Liver (tissue), 9 donors: ENCODE measurements around the gene SIM2. TPM values are rescaled to one million over a fixed set of nuclear protein-coding genes. Genes with fewer than 3 reads are reported as not detected.

Experiments
- DNase-seq: peaks from one replicate; pipeline ENCODE4 v3.0.0-alpha.2; 2017; ENCODE audit warnings: low spot score
- H3K27ac ChIP-seq, 2 donors: one replicate each; pipeline ENCODE4 v1.7.0; 2013; ENCODE audit warnings: inconsistent platforms in 2 of 2, low read length in 2 of 2, control low read depth in 1 of 2, low read depth in 1 of 2, mild to moderate bottlenecking in 1 of 2
- H3K27me3 ChIP-seq, 4 donors: one replicate each; pipeline versions ENCODE4 v1.6.1 to v1.7.0; 2013; ENCODE audit warnings: low read length in 3 of 4, inconsistent platforms in 1 of 4, mild to moderate bottlenecking in 1 of 4, moderate library complexity in 1 of 4; ENCODE audit not compliant: control insufficient read depth in 4 of 4, insufficient read depth in 4 of 4
- H3K36me3 ChIP-seq, 4 donors: one replicate each; pipeline versions ENCODE4 v1.6.1 to v1.7.0; 2013; ENCODE audit warnings: low read length in 3 of 4, mild to moderate bottlenecking in 3 of 4, low read depth in 1 of 4, moderate library complexity in 1 of 4; ENCODE audit not compliant: control insufficient read depth in 4 of 4, insufficient read depth in 3 of 4
- H3K4me1 ChIP-seq, 4 donors: one replicate each; pipeline versions ENCODE4 v1.6.1 to v1.7.0; 2013; ENCODE audit warnings: low read length in 3 of 4, mild to moderate bottlenecking in 3 of 4, moderate library complexity in 1 of 4; ENCODE audit not compliant: control insufficient read depth in 4 of 4, insufficient read depth in 4 of 4
- H3K4me3 ChIP-seq, 3 donors: one replicate each; pipeline versions ENCODE4 v1.6.1 to v1.7.0; 2013; ENCODE audit warnings: low read length in 3 of 3, control low read depth in 1 of 3, low read depth in 1 of 3, mild to moderate bottlenecking in 1 of 3
- H3K9ac ChIP-seq, 2 donors: one replicate each; pipeline ENCODE4 v1.7.0; 2013; ENCODE audit warnings: low read length in 2 of 2, mild to moderate bottlenecking in 2 of 2, moderate library complexity in 2 of 2, control low read depth in 1 of 2, low read depth in 1 of 2
- H3K9me3 ChIP-seq, 4 donors: one replicate each; pipeline versions ENCODE4 v1.6.1 to v1.7.0; 2013; ENCODE audit warnings: low read length in 3 of 4; ENCODE audit not compliant: control insufficient read depth in 4 of 4
- EGR1 ChIP-seq, 2 donors: IDR thresholded peaks; 2 replicates each; pipeline ENCODE4 v1.6.1; 2016 to 2018; ENCODE audit warnings: antibody characterized with exemption in 2 of 2, low read depth in 2 of 2
- FOXA1 ChIP-seq: IDR thresholded peaks from 2 replicates; pipeline ENCODE4 v1.6.1; 2016; ENCODE audit warnings: antibody characterized with exemption
- FOXA2 ChIP-seq: IDR thresholded peaks from 2 replicates; pipeline ENCODE4 v1.6.1; 2016; ENCODE audit warnings: antibody characterized with exemption
- GABPA ChIP-seq, 2 donors: IDR thresholded peaks in 1 of 2; conservative IDR thresholded peaks in 1 of 2; 2 replicates each; pipeline ENCODE4 v1.6.1; 2016; ENCODE audit warnings: antibody characterized with exemption in 2 of 2, mild to moderate bottlenecking in 1 of 2, moderate library complexity in 1 of 2
- HNF4G ChIP-seq: IDR thresholded peaks from 2 replicates; pipeline ENCODE4 v1.6.1; 2016; ENCODE audit warnings: antibody characterized with exemption
- JUND ChIP-seq, 2 donors: IDR thresholded peaks; 2 replicates each; pipeline ENCODE4 v1.6.1; 2016; ENCODE audit warnings: antibody characterized with exemption in 2 of 2
- NR2F2 ChIP-seq: IDR thresholded peaks from 2 replicates; pipeline ENCODE4 v1.6.1; 2016; ENCODE audit warnings: antibody characterized with exemption
- RAD21 ChIP-seq, 2 donors: IDR thresholded peaks; 2 replicates each; pipeline ENCODE4 v1.6.1; 2016; ENCODE audit warnings: antibody characterized with exemption in 2 of 2, mild to moderate bottlenecking in 2 of 2
- RXRA ChIP-seq, 2 donors: IDR thresholded peaks; 2 replicates each; pipeline ENCODE4 v1.6.1; 2017 to 2018; ENCODE audit warnings: antibody characterized with exemption in 2 of 2, mild to moderate bottlenecking in 1 of 2
- SP1 ChIP-seq: IDR thresholded peaks from 2 replicates; pipeline ENCODE4 v1.6.1; 2018; ENCODE audit warnings: antibody characterized with exemption, mild to moderate bottlenecking
- TAF1 ChIP-seq: conservative IDR thresholded peaks from 2 replicates; pipeline ENCODE4 v1.6.1; 2016; ENCODE audit warnings: antibody characterized with exemption, mild to moderate bottlenecking
- ZBTB33 ChIP-seq: IDR thresholded peaks from 2 replicates; pipeline ENCODE4 v1.6.1; 2016; ENCODE audit warnings: antibody characterized with exemption
- WGBS: extraction: QIAGEN DNeasy Blood & Tissue Kit; methylation state at CpG from one replicate; pipeline ENCODE4 v1.1.7; 2013; 5-methylcytosine and 5-hydroxymethylcytosine counted together
- polyA plus RNA-seq, 2 donors: library from polyadenylated mRNA; stranded (reverse) in 1 of 2; unstranded in 1 of 2; fragments of 200-250 nt in 1 of 2; fragments of >200 nt in 1 of 2; fragmentation: Nextera tagmentation in 1 of 2; extraction: Ambion mirVana in 1 of 2; gene quantifications; one replicate each; pipeline versions ENCODE4 v1.2.1 to v1.2.3, GENCODE V29; 2013 to 2015
- total RNA-seq, 2 donors: library from RNA; depleted of rRNA; stranded (reverse); fragments of >200 nt; gene quantifications; one replicate each; pipeline ENCODE4 v1.2.3, GENCODE V29; 2014
- TF ChIP-seq, protein P1 (sequence below): IDR thresholded peaks from 2 replicates; pipeline ENCODE4 v1.6.1; 2016; ENCODE audit warnings: antibody characterized with exemption, mild to moderate bottlenecking
- TF ChIP-seq, protein P2 (sequence below): IDR thresholded peaks from 2 replicates; pipeline ENCODE4 v1.6.1; 2016; ENCODE audit warnings: antibody characterized with exemption
- TF ChIP-seq, protein P3 (sequence below): fragments of 150-350 bp; IDR thresholded peaks from 2 replicates; pipeline ENCODE4 v1.5.1; 2017; ENCODE audit warnings: improper control_type of control experiment, low read depth, low read length; ENCODE audit not compliant: missing input control
- TF ChIP-seq, protein P4 (sequence below): IDR thresholded peaks from 2 replicates; pipeline ENCODE4 v1.6.1; 2016; ENCODE audit warnings: antibody characterized with exemption
- donor health status: healthy.
- donor health status: healthy.
- donor health status: healthy.
- donor health status: healthy.
- donor health status: healthy.

The SIM2 gene
- total and polyA plus RNA-seq, 4 donors = 0.19 TPM; not detected in 3

GRCh38 chr21:36773117-36773516 lies 74.2 kb downstream of the SIM2 start (continued):
- no peak for TF ChIP-seq ZBTB33
- TF ChIP-seq, protein P1, sequence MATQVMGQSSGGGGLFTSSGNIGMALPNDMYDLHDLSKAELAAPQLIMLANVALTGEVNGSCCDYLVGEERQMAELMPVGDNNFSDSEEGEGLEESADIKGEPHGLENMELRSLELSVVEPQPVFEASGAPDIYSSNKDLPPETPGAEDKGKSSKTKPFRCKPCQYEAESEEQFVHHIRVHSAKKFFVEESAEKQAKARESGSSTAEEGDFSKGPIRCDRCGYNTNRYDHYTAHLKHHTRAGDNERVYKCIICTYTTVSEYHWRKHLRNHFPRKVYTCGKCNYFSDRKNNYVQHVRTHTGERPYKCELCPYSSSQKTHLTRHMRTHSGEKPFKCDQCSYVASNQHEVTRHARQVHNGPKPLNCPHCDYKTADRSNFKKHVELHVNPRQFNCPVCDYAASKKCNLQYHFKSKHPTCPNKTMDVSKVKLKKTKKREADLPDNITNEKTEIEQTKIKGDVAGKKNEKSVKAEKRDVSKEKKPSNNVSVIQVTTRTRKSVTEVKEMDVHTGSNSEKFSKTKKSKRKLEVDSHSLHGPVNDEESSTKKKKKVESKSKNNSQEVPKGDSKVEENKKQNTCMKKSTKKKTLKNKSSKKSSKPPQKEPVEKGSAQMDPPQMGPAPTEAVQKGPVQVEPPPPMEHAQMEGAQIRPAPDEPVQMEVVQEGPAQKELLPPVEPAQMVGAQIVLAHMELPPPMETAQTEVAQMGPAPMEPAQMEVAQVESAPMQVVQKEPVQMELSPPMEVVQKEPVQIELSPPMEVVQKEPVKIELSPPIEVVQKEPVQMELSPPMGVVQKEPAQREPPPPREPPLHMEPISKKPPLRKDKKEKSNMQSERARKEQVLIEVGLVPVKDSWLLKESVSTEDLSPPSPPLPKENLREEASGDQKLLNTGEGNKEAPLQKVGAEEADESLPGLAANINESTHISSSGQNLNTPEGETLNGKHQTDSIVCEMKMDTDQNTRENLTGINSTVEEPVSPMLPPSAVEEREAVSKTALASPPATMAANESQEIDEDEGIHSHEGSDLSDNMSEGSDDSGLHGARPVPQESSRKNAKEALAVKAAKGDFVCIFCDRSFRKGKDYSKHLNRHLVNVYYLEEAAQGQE = no peak
- TF ChIP-seq SP1 = peak; percentile 48

DNA sequence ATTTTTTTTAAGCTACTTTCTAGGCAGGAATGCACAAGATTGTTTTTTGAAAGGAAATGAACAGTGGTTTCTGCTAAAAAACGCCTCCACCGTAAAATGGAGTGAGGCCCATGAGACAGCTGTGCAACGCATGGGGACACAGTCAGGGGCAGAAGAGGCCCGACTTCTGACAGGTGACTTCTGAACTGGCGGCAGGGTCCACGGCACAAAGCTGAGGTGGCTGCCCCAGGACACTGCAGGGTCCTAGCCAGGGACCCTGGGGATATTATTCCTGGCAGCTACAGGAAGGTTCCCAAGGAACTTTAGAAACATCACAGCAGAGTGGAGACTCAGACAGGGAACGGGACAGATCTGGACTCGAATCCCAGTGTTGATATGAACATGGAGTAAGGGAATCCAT lies 75.1 kb downstream of the SIM2 start:
- peaks cover 0 to 8% (median 5%) of the 10 kb centered on the region in 4 donors for H3K4me1 ChIP-seq
- WGBS = 80% methylated on average over 8 of the region's 8 CpGs
- no peak for DNase-seq
- no peak overlapping the region for H3K9ac ChIP-seq
- TF ChIP-seq RAD21 (IDR thresholded peaks at IDR 0.05) (no peak), EGR1 (IDR thresholded peaks at IDR 0.05; ENCODE audit: low read depth in 2 of 2) (no peak), RXRA (IDR thresholded peaks at IDR 0.05) (no peak), JUND (IDR thresholded peaks at IDR 0.05) (no peak), ZBTB33 (no peak), FOXA2 (no peak), FOXA1 (no peak), SP1 (no peak), NR2F2 (no peak), TAF1 (no peak), HNF4G (no peak), GABPA (IDR thresholded peaks at IDR 0.05 in 1 of 2, conservative IDR thresholded peaks at IDR 0.05 in 1 of 2) (no peak)
- TF ChIP-seq, protein P2, sequence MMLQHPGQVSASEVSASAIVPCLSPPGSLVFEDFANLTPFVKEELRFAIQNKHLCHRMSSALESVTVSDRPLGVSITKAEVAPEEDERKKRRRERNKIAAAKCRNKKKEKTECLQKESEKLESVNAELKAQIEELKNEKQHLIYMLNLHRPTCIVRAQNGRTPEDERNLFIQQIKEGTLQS = no peak
- TF ChIP-seq, protein P3, sequence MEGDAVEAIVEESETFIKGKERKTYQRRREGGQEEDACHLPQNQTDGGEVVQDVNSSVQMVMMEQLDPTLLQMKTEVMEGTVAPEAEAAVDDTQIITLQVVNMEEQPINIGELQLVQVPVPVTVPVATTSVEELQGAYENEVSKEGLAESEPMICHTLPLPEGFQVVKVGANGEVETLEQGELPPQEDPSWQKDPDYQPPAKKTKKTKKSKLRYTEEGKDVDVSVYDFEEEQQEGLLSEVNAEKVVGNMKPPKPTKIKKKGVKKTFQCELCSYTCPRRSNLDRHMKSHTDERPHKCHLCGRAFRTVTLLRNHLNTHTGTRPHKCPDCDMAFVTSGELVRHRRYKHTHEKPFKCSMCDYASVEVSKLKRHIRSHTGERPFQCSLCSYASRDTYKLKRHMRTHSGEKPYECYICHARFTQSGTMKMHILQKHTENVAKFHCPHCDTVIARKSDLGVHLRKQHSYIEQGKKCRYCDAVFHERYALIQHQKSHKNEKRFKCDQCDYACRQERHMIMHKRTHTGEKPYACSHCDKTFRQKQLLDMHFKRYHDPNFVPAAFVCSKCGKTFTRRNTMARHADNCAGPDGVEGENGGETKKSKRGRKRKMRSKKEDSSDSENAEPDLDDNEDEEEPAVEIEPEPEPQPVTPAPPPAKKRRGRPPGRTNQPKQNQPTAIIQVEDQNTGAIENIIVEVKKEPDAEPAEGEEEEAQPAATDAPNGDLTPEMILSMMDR = no peak
- TF ChIP-seq, protein P4, sequence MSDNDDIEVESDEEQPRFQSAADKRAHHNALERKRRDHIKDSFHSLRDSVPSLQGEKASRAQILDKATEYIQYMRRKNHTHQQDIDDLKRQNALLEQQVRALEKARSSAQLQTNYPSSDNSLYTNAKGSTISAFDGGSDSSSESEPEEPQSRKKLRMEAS = no peak
- TF ChIP-seq, protein P1 = no peak
- no peaks in the 10 kb centered on the region for H3K27me3 ChIP-seq
- H3K36me3 ChIP-seq = no peaks in the 10 kb centered on the region
- no peak overlapping the region for H3K27ac ChIP-seq
- no peaks in the 10 kb centered on the region for H3K9me3 ChIP-seq
- H3K4me3 ChIP-seq = no peak overlapping the region
